Caki2 (cell line): ENCODE data around the gene FGGY. TPM values are rescaled to one million over a fixed set of nuclear protein-coding genes. Genes with fewer than 3 reads are reported as not detected.
"Not testable (repeated sequence)": the region's sequence is repeated elsewhere in the genome, so short reads cannot be mapped to it uniquely, and the experiment has no call there.

Experiments used
- DNase-seq: peaks from one replicate; pipeline ENCODE4 v3.0.0-alpha.2; 2015; ENCODE audit warnings: low read depth
- in situ Hi-C: cut with HindIII; loops from 2 replicates; pipeline ENCODE4 v1.10.0; 2016; ENCODE audit warnings: low sequenced_read_pairs, low pct_unique_long_range_greater_than_20kb, mixed read lengths
- total RNA-seq: library from RNA; depleted of rRNA; stranded (reverse); fragments of >200 nt; shearing (Covaris generic); gene quantifications from 2 replicates; pipeline ENCODE4 v1.2.3, GENCODE V29; 2014; ENCODE audit warnings: low replicate concordance

FGGY gene
- total RNA-seq, 1 experiment from 2014 or later, result 26.2 TPM

- in situ Hi-C loops, result no loop called here
- DNase-seq, result no peak
These were observed 17.2 kb upstream of the FGGY start for GRCh38 chr1:59279645-59280044.

- DNase-seq, result no peak
- in situ Hi-C loops, result no loop called here
These were observed 13.9 kb upstream of the FGGY start for GRCh38 chr1:59282951-59283350.

GRCh38 chr1:59285691-59286090, 11.2 kb upstream of the FGGY start:
- no peak for DNase-seq
- in situ Hi-C loops, result no loop called here

GRCh38 chr1:59288046-59288445, 8.8 kb upstream of the FGGY start:
- in situ Hi-C loops, result no loop called here
- no peak for DNase-seq

- in situ Hi-C loops, result no loop called here
- DNase-seq, result no peak
These were observed 7.3 kb upstream of the FGGY start for GRCh38 chr1:59289570-59289969.

GRCh38 chr1:59290193-59290949, 6.5 kb upstream of the FGGY start:
- in situ Hi-C loops, result no loop called here
- peak; percentile 54 for DNase-seq

- in situ Hi-C loops, result no loop called here
- DNase-seq, result no peak
These were observed 5.3 kb upstream of the FGGY start for GRCh38 chr1:59291561-59291960.

- in situ Hi-C loops, result no loop called here
These were observed 4.3 kb upstream of the FGGY start for GRCh38 chr1:59292562-59292961.

GRCh38 chr1:59293206-59293605, 3.7 kb upstream of the FGGY start:
- DNase-seq, result no peak
- in situ Hi-C loops, result no loop called here

More at GRCh38 chr1:59292562-59292961, 4.3 kb upstream of the FGGY start:
- no peak for DNase-seq

GRCh38 chr1:59293849-59294248, 3.0 kb upstream of the FGGY start:
- no peak for DNase-seq
- in situ Hi-C loops, result no loop called here

- in situ Hi-C loops, result no loop called here
- no peak for DNase-seq
These were observed 2.5 kb upstream of the FGGY start for GRCh38 chr1:59294423-59294822.

- no peak for DNase-seq
- in situ Hi-C loops, result no loop called here
These were observed 1.3 kb upstream of the FGGY start for GRCh38 chr1:59295618-59296017.

- in situ Hi-C loops, result no loop called here
- DNase-seq, result no peak
These were observed 1.2 kb downstream of the FGGY start for GRCh38 chr1:59298026-59298583.

- in situ Hi-C loops, result no loop called here
- no peak for DNase-seq
These were observed 1.9 kb downstream of the FGGY start for GRCh38 chr1:59298710-59299346.

- in situ Hi-C loops, result not testable (repeated sequence)
These were observed 2.8 kb downstream of the FGGY start for GRCh38 chr1:59299670-59300069.

GRCh38 chr1:59302297-59302696, 5.4 kb downstream of the FGGY start:
- no peak for DNase-seq
- in situ Hi-C loops, result no loop called here

More at GRCh38 chr1:59299670-59300069, 2.8 kb downstream of the FGGY start:
- not testable (repeated sequence) for DNase-seq

GRCh38 chr1:59302871-59303270, 6.0 kb downstream of the FGGY start:
- DNase-seq, result no peak
- in situ Hi-C loops, result no loop called here

GRCh38 chr1:59305188-59305587, 8.3 kb downstream of the FGGY start:
- in situ Hi-C loops, result no loop called here
- DNase-seq, result no peak

GRCh38 chr1:59307591-59307990, 10.7 kb downstream of the FGGY start:
- in situ Hi-C loops, result no loop called here
- DNase-seq, result no peak

- DNase-seq, result no peak
- in situ Hi-C loops, result no loop called here
These were observed 11.9 kb downstream of the FGGY start for GRCh38 chr1:59308839-59309238.
